ENCODE measurements around the gene HOXB7.

HOXB7 gene

GRCh38 chr17:48634493-48635208, 23.8 kb upstream of the HOXB7 start:
- in situ Hi-C loops (cut with HindIII; ENCODE audit: low sequenced_read_pairs) = no loop called here
- TF ChIP-seq CTCF (IDR thresholded peaks at IDR 0.05; ENCODE audit: low read depth, low read length) = no peak
- H3K4me3 ChIP-seq (ENCODE audit: low read depth, low read length) = no peak overlapping the region
- no peak for DNase-seq (ENCODE audit: low read depth, low spot score)

- no peak for TF ChIP-seq CTCF (IDR thresholded peaks at IDR 0.05; ENCODE audit: low read depth, low read length)
Measured at GRCh38 chr17:48633266-48633677, 22.5 kb upstream of the HOXB7 start.

GRCh38 chr17:48632579-48633265, 21.9 kb upstream of the HOXB7 start:
- in situ Hi-C loops (cut with HindIII; ENCODE audit: low sequenced_read_pairs) = no loop called here
- DNase-seq (ENCODE audit: low read depth, low spot score) = no peak
- TF ChIP-seq CTCF (IDR thresholded peaks at IDR 0.05; ENCODE audit: low read depth, low read length) = no peak

More at GRCh38 chr17:48633266-48633677, 22.5 kb upstream of the HOXB7 start:
- no peak for DNase-seq (ENCODE audit: low read depth, low spot score)
- in situ Hi-C loops (cut with HindIII; ENCODE audit: low sequenced_read_pairs) = no loop called here
- H3K4me3 ChIP-seq (ENCODE audit: low read depth, low read length) = no peak overlapping the region

GRCh38 chr17:48631693-48632578, 21.1 kb upstream of the HOXB7 start:
- TF ChIP-seq CTCF (IDR thresholded peaks at IDR 0.05; ENCODE audit: low read depth, low read length) = no peak
- DNase-seq (ENCODE audit: low read depth, low spot score) = no peak
- in situ Hi-C loops (cut with HindIII; ENCODE audit: low sequenced_read_pairs) = no loop called here
- no peak overlapping the region for H3K4me3 ChIP-seq (ENCODE audit: low read depth, low read length)

More at GRCh38 chr17:48632579-48633265, 21.9 kb upstream of the HOXB7 start:
- no peak overlapping the region for H3K4me3 ChIP-seq (ENCODE audit: low read depth, low read length)

- TF ChIP-seq CTCF (IDR thresholded peaks at IDR 0.05; ENCODE audit: low read depth, low read length) = no peak
- no peak for DNase-seq (ENCODE audit: low read depth, low spot score)
- no peak overlapping the region for H3K4me3 ChIP-seq (ENCODE audit: low read depth, low read length)
- in situ Hi-C loops (cut with HindIII; ENCODE audit: low sequenced_read_pairs) = no loop called here
Measured at GRCh38 chr17:48630925-48631692, 20.3 kb upstream of the HOXB7 start.
